Measurements from ENCODE around the gene OPCML.

The OPCML gene

DNA sequence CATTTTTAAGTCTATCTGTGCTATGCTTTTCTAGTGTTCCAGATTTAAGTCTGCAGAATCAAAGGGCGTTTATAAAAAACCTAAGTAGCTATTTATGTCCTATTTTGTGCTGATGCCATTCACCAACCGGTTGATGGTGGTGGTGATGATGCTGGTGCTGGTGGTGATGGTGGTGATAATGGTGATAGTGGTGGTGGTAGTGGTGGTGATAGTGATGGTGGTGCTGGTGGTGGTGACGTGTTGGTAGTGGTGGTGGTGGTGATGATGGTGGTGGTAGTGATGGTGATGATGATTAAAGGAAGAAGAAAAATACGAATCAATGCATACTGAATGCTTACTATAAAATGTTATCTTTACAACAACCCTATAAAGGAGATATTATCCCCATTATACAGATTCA is 178.2 kb downstream of the OPCML start:
- H3K9me2 ChIP-seq (replicated peaks; ENCODE audit: insufficient read depth, low read length): no peaks in the 10 kb centered on the region
- no peaks in the 10 kb centered on the region for H3F3A ChIP-seq (ENCODE audit: insufficient read depth)
- H3K36me3 ChIP-seq (ENCODE audit: low read length): no peaks in the 10 kb centered on the region
- no peak overlapping the region for H3K27ac ChIP-seq (ENCODE audit: low read depth, low read length)
- H4K20me1 ChIP-seq (ENCODE audit: low read depth, low read length): no peaks in the 10 kb centered on the region
- H3K9ac ChIP-seq (ENCODE audit: low read length): no peak overlapping the region
- H3K4me3 ChIP-seq (ENCODE audit: insufficient read depth, low read length, poor library complexity, severe bottlenecking): no peak overlapping the region
- TF ChIP-seq CTCF (IDR thresholded peaks at IDR 0.05; ENCODE audit: insufficient read depth, low read length, poor library complexity, severe bottlenecking): no peak
- no peak for TF ChIP-seq EZH2phosphoT487 (conservative IDR thresholded peaks at IDR 0.05; ENCODE audit: low read length)
- no peak overlapping the region for H2AFZ ChIP-seq (ENCODE audit: low read depth, low read length, severe bottlenecking)
- H3K27me3 ChIP-seq (ENCODE audit: low read length): no peaks in the 10 kb centered on the region
- no peak overlapping the region for H3K4me2 ChIP-seq (ENCODE audit: low read depth, low read length, poor library complexity, severe bottlenecking)
- H3K79me2 ChIP-seq (ENCODE audit: insufficient read depth, low read length): no peaks in the 10 kb centered on the region
- H3K9me3 ChIP-seq (ENCODE audit: insufficient read depth, low read length): no peaks in the 10 kb centered on the region

- no peak overlapping the region for H3K4me2 ChIP-seq (ENCODE audit: low read depth, low read length, poor library complexity, severe bottlenecking)
- no peak overlapping the region for H3K27ac ChIP-seq (ENCODE audit: low read depth, low read length)
- no peak overlapping the region for H3K4me3 ChIP-seq (ENCODE audit: insufficient read depth, low read length, poor library complexity, severe bottlenecking)
- H2AFZ ChIP-seq (ENCODE audit: low read depth, low read length, severe bottlenecking): no peak overlapping the region
- no peaks in the 10 kb centered on the region for H3K27me3 ChIP-seq (ENCODE audit: low read length)
- no peaks in the 10 kb centered on the region for H3K9me3 ChIP-seq (ENCODE audit: insufficient read depth, low read length)
- no peak for TF ChIP-seq CTCF (IDR thresholded peaks at IDR 0.05; ENCODE audit: insufficient read depth, low read length, poor library complexity, severe bottlenecking)
- no peak for TF ChIP-seq EZH2phosphoT487 (conservative IDR thresholded peaks at IDR 0.05; ENCODE audit: low read length)
- H3K79me2 ChIP-seq (ENCODE audit: insufficient read depth, low read length): no peaks in the 10 kb centered on the region
- no peaks in the 10 kb centered on the region for H4K20me1 ChIP-seq (ENCODE audit: low read depth, low read length)
- H3K36me3 ChIP-seq (ENCODE audit: low read length): no peaks in the 10 kb centered on the region
- H3K9me2 ChIP-seq (replicated peaks; ENCODE audit: insufficient read depth, low read length): no peaks in the 10 kb centered on the region
- no peaks in the 10 kb centered on the region for H3F3A ChIP-seq (ENCODE audit: insufficient read depth)
- H3K9ac ChIP-seq (ENCODE audit: low read length): no peak overlapping the region
Observed at GRCh38 chr11:133350045-133350444, 182.3 kb downstream of the OPCML start.

- Histone ChIP-seq H3K79me2 (ENCODE audit: insufficient read depth, low read length) (no peaks in the 10 kb centered on the region), H3K4me2 (ENCODE audit: low read depth, low read length, poor library complexity, severe bottlenecking) (no peak overlapping the region), H3K9me2 (replicated peaks; ENCODE audit: insufficient read depth, low read length) (no peaks in the 10 kb centered on the region), H3K27ac (ENCODE audit: low read depth, low read length) (no peak overlapping the region), H3K4me3 (ENCODE audit: insufficient read depth, low read length, poor library complexity, severe bottlenecking) (no peak overlapping the region), H3F3A (ENCODE audit: insufficient read depth) (no peaks in the 10 kb centered on the region), H3K27me3 (ENCODE audit: low read length) (no peaks in the 10 kb centered on the region), H3K9ac (ENCODE audit: low read length) (no peak overlapping the region), H4K20me1 (ENCODE audit: low read depth, low read length) (no peaks in the 10 kb centered on the region), H3K36me3 (ENCODE audit: low read length) (no peaks in the 10 kb centered on the region), H3K9me3 (ENCODE audit: insufficient read depth, low read length) (no peaks in the 10 kb centered on the region), H2AFZ (ENCODE audit: low read depth, low read length, severe bottlenecking) (no peak overlapping the region)
- TF ChIP-seq EZH2phosphoT487 (conservative IDR thresholded peaks at IDR 0.05; ENCODE audit: low read length) (no peak), CTCF (IDR thresholded peaks at IDR 0.05; ENCODE audit: insufficient read depth, low read length, poor library complexity, severe bottlenecking) (no peak)
Observed at GRCh38 chr11:133347988-133348387, 184.3 kb downstream of the OPCML start.
